ENCODE results near the gene DCAF17. TPM values are rescaled to one million over a fixed set of nuclear protein-coding genes. Genes with fewer than 3 reads are reported as not detected.

DCAF17 gene
- total and polyA plus RNA-seq, 2 of the 13 experiments (the other 11 are each of a cell fraction or from before 2014, with no cell fraction given): 13.7 to 30.0 TPM

GRCh38 chr2:171434013-171434989, at the start of gene DCAF17 (continued):
- peak; percentile 45; the same call in 1 of the 2 replicates for TF ChIP-seq ZNF124 (CRISPR knock-in tag; IDR thresholded peaks at IDR 0.05)
- TF ChIP-seq ZNF570 (CRISPR knock-in tag; IDR thresholded peaks at IDR 0.05; ENCODE audit: borderline replicate concordance): peak; percentile 35; the same call in 1 of the 2 replicates
- no peak; the same call in 1 of the 2 replicates for TF ChIP-seq ZMYM2 (CRISPR knock-in tag; IDR thresholded peaks at IDR 0.05)
- peak; percentile 75 for TF ChIP-seq GATAD1 (CRISPR knock-in tag; IDR thresholded peaks at IDR 0.05)
- peak; percentile 72 for TF ChIP-seq ZNF253 (CRISPR knock-in tag; IDR thresholded peaks at IDR 0.05; ENCODE audit: borderline replicate concordance)
- no peak for TF ChIP-seq FOXA1 (IDR thresholded peaks at IDR 0.05)
- TF ChIP-seq FOXA1 (CRISPR knock-in tag; IDR thresholded peaks at IDR 0.05): no peak
- TF ChIP-seq, protein P1, sequence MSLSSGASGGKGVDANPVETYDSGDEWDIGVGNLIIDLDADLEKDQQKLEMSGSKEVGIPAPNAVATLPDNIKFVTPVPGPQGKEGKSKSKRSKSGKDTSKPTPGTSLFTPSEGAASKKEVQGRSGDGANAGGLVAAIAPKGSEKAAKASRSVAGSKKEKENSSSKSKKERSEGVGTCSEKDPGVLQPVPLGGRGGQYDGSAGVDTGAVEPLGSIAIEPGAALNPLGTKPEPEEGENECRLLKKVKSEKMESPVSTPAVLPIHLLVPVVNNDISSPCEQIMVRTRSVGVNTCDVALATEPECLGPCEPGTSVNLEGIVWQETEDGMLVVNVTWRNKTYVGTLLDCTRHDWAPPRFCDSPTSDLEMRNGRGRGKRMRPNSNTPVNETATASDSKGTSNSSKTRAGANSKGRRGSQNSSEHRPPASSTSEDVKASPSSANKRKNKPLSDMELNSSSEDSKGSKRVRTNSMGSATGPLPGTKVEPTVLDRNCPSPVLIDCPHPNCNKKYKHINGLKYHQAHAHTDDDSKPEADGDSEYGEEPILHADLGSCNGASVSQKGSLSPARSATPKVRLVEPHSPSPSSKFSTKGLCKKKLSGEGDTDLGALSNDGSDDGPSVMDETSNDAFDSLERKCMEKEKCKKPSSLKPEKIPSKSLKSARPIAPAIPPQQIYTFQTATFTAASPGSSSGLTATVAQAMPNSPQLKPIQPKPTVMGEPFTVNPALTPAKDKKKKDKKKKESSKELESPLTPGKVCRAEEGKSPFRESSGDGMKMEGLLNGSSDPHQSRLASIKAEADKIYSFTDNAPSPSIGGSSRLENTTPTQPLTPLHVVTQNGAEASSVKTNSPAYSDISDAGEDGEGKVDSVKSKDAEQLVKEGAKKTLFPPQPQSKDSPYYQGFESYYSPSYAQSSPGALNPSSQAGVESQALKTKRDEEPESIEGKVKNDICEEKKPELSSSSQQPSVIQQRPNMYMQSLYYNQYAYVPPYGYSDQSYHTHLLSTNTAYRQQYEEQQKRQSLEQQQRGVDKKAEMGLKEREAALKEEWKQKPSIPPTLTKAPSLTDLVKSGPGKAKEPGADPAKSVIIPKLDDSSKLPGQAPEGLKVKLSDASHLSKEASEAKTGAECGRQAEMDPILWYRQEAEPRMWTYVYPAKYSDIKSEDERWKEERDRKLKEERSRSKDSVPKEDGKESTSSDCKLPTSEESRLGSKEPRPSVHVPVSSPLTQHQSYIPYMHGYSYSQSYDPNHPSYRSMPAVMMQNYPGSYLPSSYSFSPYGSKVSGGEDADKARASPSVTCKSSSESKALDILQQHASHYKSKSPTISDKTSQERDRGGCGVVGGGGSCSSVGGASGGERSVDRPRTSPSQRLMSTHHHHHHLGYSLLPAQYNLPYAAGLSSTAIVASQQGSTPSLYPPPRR (CRISPR knock-in tag; IDR thresholded peaks at IDR 0.05; ENCODE audit: borderline replicate concordance): no peak
- TF ChIP-seq ZNF749 (CRISPR knock-in tag; IDR thresholded peaks at IDR 0.05; ENCODE audit: borderline replicate concordance): peak; percentile 67; the same call in 1 of the 2 replicates
- TF ChIP-seq RNF2 (conservative IDR thresholded peaks at IDR 0.05; ENCODE audit: low read depth): peak; percentile 96
- TF ChIP-seq, protein P2, sequence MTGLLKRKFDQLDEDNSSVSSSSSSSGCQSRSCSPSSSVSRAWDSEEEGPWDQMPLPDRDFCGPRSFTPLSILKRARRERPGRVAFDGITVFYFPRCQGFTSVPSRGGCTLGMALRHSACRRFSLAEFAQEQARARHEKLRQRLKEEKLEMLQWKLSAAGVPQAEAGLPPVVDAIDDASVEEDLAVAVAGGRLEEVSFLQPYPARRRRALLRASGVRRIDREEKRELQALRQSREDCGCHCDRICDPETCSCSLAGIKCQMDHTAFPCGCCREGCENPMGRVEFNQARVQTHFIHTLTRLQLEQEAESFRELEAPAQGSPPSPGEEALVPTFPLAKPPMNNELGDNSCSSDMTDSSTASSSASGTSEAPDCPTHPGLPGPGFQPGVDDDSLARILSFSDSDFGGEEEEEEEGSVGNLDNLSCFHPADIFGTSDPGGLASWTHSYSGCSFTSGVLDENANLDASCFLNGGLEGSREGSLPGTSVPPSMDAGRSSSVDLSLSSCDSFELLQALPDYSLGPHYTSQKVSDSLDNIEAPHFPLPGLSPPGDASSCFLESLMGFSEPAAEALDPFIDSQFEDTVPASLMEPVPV (CRISPR knock-in tag; IDR thresholded peaks at IDR 0.05): peak; percentile 46
- no peak; the same call in 1 of the 2 replicates for TF ChIP-seq NKX3-1 (CRISPR knock-in tag; IDR thresholded peaks at IDR 0.05)
- TF ChIP-seq FOXC1 (CRISPR knock-in tag; IDR thresholded peaks at IDR 0.05; ENCODE audit: borderline replicate concordance): peak; percentile 86; the same call in 1 of the 2 replicates
- peak; percentile 80 for TF ChIP-seq ZNF550 (CRISPR knock-in tag; IDR thresholded peaks at IDR 0.05; ENCODE audit: borderline replicate concordance)
- TF ChIP-seq BHLHE40 (IDR thresholded peaks at IDR 0.05; ENCODE audit: low read length): peak; percentile 38; the same call in 1 of the 2 replicates
- peak; percentile 67 for TF ChIP-seq GABPA (IDR thresholded peaks at IDR 0.05; ENCODE audit: low read depth, low read length)
- TF ChIP-seq GABPA (CRISPR knock-in tag; IDR thresholded peaks at IDR 0.05; ENCODE audit: low read depth): peak; percentile 80
- TF ChIP-seq HOXA3 (CRISPR knock-in tag; IDR thresholded peaks at IDR 0.05): peak; percentile 82; the same call in 1 of the 2 replicates
- peak; percentile 99 for TF ChIP-seq KDM5B (CRISPR knock-in tag; IDR thresholded peaks at IDR 0.05; ENCODE audit: borderline replicate concordance)
- TF ChIP-seq ZNF230 (CRISPR knock-in tag; IDR thresholded peaks at IDR 0.05): peak; percentile 91
- no peak for TF ChIP-seq ZNF34 (CRISPR knock-in tag; IDR thresholded peaks at IDR 0.05; ENCODE audit: borderline replicate concordance)
- TF ChIP-seq THAP8 (CRISPR knock-in tag; IDR thresholded peaks at IDR 0.05; ENCODE audit: borderline replicate concordance): no peak
